ENCODE data around the gene FZD4.
"Not testable (repeated sequence)": the region's sequence is repeated elsewhere in the genome, so short reads cannot be mapped to it uniquely, and the experiment has no call there.

The FZD4 gene

DNA sequence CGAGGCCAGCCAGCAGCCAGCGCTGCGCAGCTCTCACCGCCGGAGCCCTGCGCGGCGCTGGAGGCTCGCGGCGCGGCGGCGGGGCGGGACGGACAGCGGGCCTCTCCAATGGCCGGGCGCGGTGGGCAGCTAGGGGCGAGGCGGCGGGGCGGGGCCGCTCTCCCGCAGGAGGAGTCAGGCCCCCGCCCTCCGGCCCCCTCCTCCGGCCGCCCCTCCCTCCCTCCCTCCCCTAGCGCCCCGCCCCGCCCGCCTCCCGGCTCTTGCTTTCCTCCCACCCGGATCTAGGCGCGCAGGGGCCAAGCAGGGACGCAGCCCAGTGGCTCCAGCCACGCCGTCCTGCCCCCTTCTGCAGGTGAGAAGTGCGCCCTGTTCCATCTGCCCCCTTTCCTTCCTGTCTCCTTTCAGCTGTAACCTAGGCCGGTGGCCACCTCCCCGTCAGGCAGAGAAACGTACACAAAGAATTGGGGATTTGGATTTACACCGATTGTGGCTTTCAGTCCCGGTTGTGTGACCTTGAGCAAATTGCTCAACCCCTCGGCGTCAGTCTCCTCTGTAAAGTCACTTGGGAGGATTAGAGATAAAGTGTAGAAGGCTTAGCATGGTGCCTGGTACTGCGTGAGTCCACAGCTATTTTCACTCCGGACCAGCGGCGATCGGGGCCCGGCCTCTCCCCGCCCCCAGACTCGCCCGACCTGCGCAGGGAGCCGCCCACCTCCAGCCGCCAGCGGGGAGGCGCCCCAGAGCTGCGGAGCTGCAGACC lies at the start of gene FZD4:
TSS of gene FZD4 (minus strand) at position 35 of the 760 bp plus-strand sequence. CDS start 310 bp downstream, outside the sequence.
- DNase-seq (ENCODE audit: low spot score), result peak; percentile 49

DNA sequence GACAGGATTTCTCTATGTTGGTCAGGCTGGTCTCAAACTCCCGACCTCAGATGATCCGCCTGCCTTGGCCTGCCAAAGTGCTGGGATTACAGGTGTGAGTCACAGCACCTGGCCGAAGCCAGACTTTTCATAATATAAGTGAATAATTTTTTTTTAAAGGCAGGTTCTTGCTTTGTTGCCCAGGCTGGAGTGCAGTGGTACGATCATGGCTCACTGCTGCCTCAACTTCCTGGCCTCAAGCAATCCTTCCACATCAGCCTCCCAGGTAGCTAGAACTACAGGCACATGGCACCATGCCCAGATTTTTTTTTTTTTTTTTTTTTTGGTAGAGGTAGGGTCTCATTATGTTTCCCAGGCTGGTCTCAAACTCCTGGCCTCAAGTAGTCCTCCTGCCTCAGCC lies 49.1 kb upstream of the FZD4 start:
- not testable (repeated sequence) for DNase-seq (ENCODE audit: low spot score)

DNA sequence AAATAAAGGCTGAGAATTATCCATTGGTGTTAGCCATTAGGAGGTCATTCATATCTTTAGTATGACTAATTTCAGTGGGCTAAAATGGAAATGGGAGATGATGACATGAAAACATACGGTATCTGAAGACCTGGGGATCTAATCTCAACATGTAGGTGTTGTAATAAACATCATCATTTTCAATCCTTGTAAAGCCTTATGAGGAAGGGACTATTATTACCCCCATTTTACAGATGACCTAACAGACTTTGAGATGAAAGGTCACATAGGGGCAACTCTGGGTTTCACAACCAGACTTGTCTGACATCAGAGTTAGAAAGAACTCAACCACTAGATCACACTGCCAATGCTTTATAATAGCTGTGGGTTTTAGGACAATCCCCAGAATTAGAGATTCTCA lies 47.7 kb upstream of the FZD4 start:
- no peak for DNase-seq (ENCODE audit: low spot score)

DNA sequence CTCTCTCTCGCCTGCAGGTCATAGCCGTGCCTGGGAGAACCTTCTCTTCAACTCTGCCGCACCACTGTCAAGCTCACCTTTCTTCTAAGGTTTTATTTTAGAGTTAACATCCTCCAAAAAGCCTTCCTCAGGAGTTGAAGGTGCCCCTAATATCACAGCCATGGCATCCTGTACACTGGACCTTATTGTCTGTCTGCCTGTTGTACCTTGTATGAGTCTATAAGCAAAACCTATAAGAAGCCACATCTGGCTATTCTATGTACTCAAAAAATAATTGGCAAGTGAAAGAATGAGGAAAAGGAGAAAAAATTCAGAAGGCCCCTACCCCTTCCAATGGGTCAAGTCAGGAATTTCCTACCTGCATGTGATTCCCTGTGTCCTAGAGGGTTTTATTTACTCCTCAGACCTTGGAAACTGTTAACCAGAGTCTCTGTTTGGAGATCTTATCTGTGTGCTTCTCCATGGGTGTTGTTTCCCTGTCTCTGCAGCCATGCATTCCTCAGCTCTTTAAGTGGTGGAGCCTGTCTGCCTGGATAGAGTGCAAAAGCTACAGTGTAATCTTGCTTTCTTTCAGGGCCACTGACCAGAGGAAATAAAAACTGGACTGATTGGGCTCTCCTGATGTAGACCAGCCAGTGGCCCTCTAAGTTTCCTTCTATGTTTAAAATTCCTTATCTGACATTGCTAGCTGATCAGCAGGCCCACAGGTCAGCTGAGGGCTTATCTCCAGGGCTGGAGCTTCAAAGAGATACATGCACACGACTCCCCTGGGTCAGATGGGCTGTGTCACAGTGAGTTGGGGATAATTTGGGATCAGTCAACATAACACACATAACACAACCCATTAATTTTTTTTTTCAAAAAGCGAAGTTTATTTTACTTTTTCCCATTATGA lies 44.9 kb upstream of the FZD4 start:
- DNase-seq (ENCODE audit: low spot score), result no peak

- no peak for DNase-seq (ENCODE audit: low spot score)
Measured at GRCh38 chr11:86999388-86999787, 44.2 kb upstream of the FZD4 start.

DNA sequence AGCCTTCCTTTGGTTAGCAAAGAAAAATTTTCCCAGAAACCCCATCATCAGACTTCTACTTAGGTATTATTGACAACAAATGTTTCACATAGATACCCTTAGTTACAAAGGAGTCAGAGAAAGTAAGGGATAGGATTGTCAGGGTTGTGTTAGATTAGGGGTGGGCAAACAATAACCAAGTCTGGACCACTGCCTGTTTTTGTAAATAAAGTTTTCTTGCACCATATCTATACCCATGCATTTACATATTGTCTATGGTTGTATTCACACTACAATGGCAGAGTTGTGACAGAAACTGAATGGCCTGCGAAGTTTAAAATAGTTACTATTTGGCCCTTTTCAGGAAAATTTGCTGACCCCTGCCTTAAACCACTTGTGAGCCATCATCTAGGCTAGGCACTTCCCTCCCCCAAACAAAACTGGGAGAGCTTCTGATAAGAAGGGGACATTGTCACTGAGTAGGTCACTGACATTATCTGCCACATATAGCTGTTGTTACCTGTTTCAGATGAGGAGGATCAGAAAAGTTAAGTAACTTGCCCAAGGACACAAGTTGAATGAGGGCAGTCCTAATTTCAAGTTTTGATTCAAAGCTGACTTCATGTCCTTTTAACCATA lies 41.9 kb upstream of the FZD4 start:
- no peak for DNase-seq (ENCODE audit: low spot score)

- DNase-seq (ENCODE audit: low spot score), result no peak
Measured at GRCh38 chr11:86993031-86993430, 37.8 kb upstream of the FZD4 start.

- DNase-seq (ENCODE audit: low spot score), result not testable (repeated sequence)
Measured at GRCh38 chr11:86992340-86992739, 37.1 kb upstream of the FZD4 start.

GRCh38 chr11:86991341-86991740 lies 36.1 kb upstream of the FZD4 start:
- DNase-seq (ENCODE audit: low spot score), result no peak

DNA sequence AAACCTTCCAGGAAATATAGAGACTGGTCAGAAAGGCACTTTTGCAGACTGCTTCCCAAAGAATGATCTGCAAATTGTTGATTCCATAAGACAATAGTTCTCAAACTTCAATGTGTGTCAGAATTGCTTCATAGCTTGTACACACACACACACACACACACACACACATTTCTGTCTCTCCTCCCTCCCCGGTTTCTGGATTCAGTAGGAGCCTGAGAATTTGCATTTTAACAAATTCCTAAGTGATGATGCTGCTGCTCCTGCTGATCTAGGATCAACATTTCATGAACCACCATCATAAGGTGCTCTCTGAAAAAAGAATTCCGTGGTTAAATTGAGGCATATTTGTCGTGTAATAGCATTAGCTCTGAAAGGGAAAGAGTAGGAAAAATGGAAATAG lies 35.3 kb upstream of the FZD4 start:
- DNase-seq (ENCODE audit: low spot score), result no peak

DNA sequence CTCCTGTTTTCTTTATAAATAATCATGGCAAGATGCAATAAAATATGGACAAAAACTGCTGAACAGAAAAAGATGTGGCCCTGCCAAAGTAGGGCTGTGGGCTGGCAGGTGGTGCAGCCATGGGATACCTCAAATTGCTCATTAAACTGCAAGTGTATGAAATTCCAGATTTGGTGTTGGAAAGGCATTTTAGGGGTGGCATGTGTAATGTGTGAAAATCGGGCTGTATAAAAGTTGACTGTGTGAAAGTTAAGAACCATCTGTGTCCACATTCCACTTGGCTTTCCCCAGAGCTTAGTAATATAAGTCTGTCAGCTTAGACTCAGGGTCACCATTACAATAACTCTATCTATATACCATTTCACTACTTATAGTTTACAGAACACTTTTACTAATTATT lies 34.8 kb upstream of the FZD4 start:
- no peak for DNase-seq (ENCODE audit: low spot score)

DNA sequence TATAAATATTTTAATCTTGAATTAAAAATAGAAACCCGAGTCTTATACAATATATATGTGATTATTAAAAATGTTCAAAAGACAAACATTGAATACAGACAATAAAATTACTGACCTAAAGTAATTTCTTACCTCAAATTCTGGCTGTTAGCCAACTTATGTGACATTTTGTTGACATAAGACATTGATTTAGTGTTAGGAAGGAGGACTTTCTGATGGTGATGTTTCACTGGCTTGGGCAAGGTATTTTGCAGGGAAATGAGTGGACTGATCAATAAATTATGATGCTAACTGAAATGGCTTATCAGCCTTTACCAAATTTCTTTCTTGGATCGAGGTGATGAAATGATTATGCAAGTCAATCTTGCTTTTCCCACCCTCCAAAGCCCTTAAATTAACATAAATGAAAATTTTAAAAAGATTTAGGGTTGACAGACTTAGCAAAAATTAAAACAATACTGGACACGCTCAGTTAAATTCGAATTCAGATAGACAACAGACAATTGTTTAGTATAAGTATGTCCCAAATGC lies 33.2 kb upstream of the FZD4 start:
- DNase-seq (ENCODE audit: low spot score), result no peak

DNA sequence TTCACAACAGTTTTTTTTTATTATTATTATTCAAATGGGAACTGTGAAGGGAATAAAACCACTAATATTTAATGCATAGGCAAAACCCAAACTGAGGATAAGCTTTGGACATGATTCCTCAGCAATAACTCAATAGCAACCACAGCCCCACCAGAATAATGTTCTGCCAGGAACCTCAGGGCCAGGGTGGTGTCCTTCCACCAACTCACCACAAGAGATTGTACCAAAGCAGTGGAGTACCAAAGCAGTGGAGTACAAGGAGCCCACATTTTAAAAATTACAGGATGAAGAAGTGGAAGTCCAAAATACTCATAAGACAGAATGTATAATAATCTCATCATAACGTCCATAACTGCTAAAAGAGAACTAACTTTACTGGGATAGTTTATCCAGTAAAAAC lies 32.5 kb upstream of the FZD4 start:
- DNase-seq (ENCODE audit: low spot score), result no peak

- no peak for DNase-seq (ENCODE audit: low spot score)
Measured at GRCh38 chr11:86984701-86985100, 29.5 kb upstream of the FZD4 start.

DNA sequence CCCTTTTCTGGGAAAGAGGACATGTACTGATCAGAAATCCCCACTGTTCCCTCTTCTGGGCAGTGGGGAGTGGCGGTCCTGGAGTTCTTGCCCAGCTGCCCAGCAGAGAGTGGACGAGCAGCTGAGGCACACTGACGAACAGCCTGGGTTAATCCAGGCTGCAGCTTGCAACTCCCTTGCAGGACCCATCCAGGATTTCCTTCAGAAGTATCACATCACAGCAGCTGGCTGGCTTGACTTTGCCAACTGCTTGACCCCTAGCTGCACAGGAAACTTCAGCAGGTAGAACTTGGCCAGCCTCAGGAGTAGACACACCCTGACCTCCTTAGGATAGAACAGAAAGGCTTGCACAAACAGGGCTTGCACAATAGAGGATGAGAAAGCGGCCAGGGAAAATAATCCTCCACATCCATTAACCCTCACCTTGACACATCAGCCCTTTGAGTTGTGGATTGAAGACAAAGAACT lies 27.9 kb upstream of the FZD4 start:
- no peak for DNase-seq (ENCODE audit: low spot score)

- no peak for DNase-seq (ENCODE audit: low spot score)
Measured at GRCh38 chr11:86981777-86982540, 26.8 kb upstream of the FZD4 start.

DNA sequence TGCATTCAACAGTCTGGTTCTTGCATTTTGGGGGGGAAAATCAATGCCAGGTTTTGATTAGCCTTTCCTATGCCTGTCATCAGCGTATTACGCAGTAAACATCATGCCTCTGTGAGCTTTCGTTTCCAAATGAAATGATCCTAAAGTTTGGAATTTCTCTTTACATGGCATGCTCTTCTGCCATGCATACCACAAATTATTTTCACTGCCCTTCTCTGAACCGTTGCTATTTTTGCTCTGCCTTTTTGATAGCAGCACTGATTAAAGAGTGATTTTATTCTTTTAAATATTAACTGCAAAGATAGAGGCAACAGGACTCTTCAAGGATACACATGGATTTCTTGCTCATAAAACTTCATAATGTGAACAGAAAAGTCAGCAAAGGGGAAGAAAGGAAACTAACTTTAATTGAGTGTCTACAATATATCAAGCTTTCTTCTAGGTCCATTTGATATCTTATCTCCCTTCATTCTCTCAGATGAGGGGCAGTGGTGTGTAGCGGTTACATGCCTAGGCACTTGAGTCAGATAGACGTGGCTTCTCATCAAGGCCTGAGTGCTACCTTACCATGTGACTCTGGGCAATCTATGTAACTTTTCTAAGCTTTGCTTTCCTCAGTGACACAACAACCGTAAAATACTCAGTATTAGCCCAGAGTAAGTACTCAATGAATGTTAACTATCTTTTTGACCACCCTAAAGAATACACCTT lies 25.0 kb upstream of the FZD4 start:
- DNase-seq (ENCODE audit: low spot score), result no peak

- peak; percentile 28 for DNase-seq (ENCODE audit: low spot score)
Measured at GRCh38 chr11:86978756-86979608, 23.8 kb upstream of the FZD4 start.

GRCh38 chr11:86978247-86978646 lies 23.1 kb upstream of the FZD4 start:
- DNase-seq (ENCODE audit: low spot score), result no peak

GRCh38 chr11:86977441-86978050 lies 22.4 kb upstream of the FZD4 start:
- no peak for DNase-seq (ENCODE audit: low spot score)
